ENCODE results near the gene SLC50A1. TPM values are rescaled to one million over a fixed set of nuclear protein-coding genes. Genes with fewer than 3 reads are reported as not detected.
A peak's percentile ranks its signal among the peaks of the same experiment; 100 is the strongest.

SLC50A1 gene
- total RNA-seq, 1 experiment from 2014 or later = 39.0 TPM

GRCh38 chr1:155125946-155126555 is 9.6 kb upstream of the SLC50A1 start (continued):
- 0 out of 2 replicates have a peak, but pooled peaks have one; percentile 30 for TF ChIP-seq AFF4 (CRISPR knock-in tag; IDR thresholded peaks at IDR 0.05; ENCODE audit: borderline replicate concordance)
- 0 out of 2 replicates have a peak, but pooled peaks have one; percentile 64 for TF ChIP-seq IRF1 (CRISPR knock-in tag; IDR thresholded peaks at IDR 0.05)
- 0 out of 2 replicates have a peak, but pooled peaks have one; percentile 33 for TF ChIP-seq FOXJ3 (CRISPR knock-in tag; IDR thresholded peaks at IDR 0.05; ENCODE audit: borderline replicate concordance)
- TF ChIP-seq ZNF423 (CRISPR knock-in tag; IDR thresholded peaks at IDR 0.05) = no peak
- TF ChIP-seq ZSCAN18 (CRISPR knock-in tag; IDR thresholded peaks at IDR 0.05) = no peak
- TF ChIP-seq SP1 (CRISPR knock-in tag; conservative IDR thresholded peaks at IDR 0.05) = peak; percentile 50; the same call in 1 of the 2 replicates
- no peak for TF ChIP-seq PREB (CRISPR knock-in tag; IDR thresholded peaks at IDR 0.05; ENCODE audit: borderline replicate concordance)
- TF ChIP-seq NFYB (CRISPR knock-in tag; conservative IDR thresholded peaks at IDR 0.05; ENCODE audit: low read depth) = no peak
- no peak; the same call in 1 of the 2 replicates for TF ChIP-seq TEAD1 (CRISPR knock-in tag; IDR thresholded peaks at IDR 0.05)
- no peak for TF ChIP-seq ERG (CRISPR knock-in tag; IDR thresholded peaks at IDR 0.05)
- peak; percentile 89 for TF ChIP-seq ZBTB43 (CRISPR knock-in tag; IDR thresholded peaks at IDR 0.05)
- TF ChIP-seq MYBL2 (CRISPR knock-in tag; IDR thresholded peaks at IDR 0.05) = peak; percentile 68
- peak; percentile 49; the same call in 1 of the 2 replicates for TF ChIP-seq JUN (CRISPR knock-in tag; IDR thresholded peaks at IDR 0.05)
- TF ChIP-seq ATF1 (CRISPR knock-in tag; IDR thresholded peaks at IDR 0.05) = no peak
- peak; percentile 65 for TF ChIP-seq FOXK1 (CRISPR knock-in tag; IDR thresholded peaks at IDR 0.05)
- no peak for TF ChIP-seq ESRRA (CRISPR knock-in tag; IDR thresholded peaks at IDR 0.05; ENCODE audit: borderline replicate concordance)
- no peak for TF ChIP-seq ZNF232 (CRISPR knock-in tag; IDR thresholded peaks at IDR 0.05)
- TF ChIP-seq ATF2 (CRISPR knock-in tag; IDR thresholded peaks at IDR 0.05; ENCODE audit: borderline replicate concordance, low read depth) = no peak
- 0 out of 2 replicates have a peak, but pooled peaks have one; percentile 54 for TF ChIP-seq ARID4B (CRISPR knock-in tag; IDR thresholded peaks at IDR 0.05; ENCODE audit: borderline replicate concordance)

All from WTC11 (cell line).